Neutrophil (primary cell): Measurements from ENCODE around the gene PPIL3.

Experiments used
- H3K27ac ChIP-seq: fragments of 200-600 bp; sonication (generic); 2 replicates; pipeline ENCODE4 v1.5.1; 2016; ENCODE audit warnings: mild to moderate bottlenecking, moderate library complexity
- H3K27me3 ChIP-seq: fragments of 200-600 bp; sonication (generic); 2 replicates; pipeline ENCODE4 v1.6.0; 2016; ENCODE audit warnings: mild to moderate bottlenecking
- H3K36me3 ChIP-seq: fragments of 200-600 bp; sonication (generic); 2 replicates; pipeline ENCODE4 v1.5.1; 2017
- H3K4me1 ChIP-seq, 2 experiments: fragments of 200-600 bp in 1 of 2; sonication (generic) in 1 of 2; 1 replicate in 1 of 2; 2 replicates in 1 of 2; pipeline versions ENCODE4 v1.5.1 to v1.6.1; 2013 to 2016; ENCODE audit warnings: low read depth in 1 of 2, low read length in 1 of 2, mild to moderate bottlenecking in 1 of 2, moderate library complexity in 1 of 2; ENCODE audit not compliant: control insufficient read depth in 1 of 2, insufficient read depth in 1 of 2
- H3K4me3 ChIP-seq, 2 experiments: fragments of 200-600 bp in 1 of 2; sonication (generic) in 1 of 2; 1 replicate in 1 of 2; 2 replicates in 1 of 2; pipeline ENCODE4 v1.5.1; 2013 to 2016; ENCODE audit warnings: low read depth in 1 of 2, low read length in 1 of 2, mild to moderate bottlenecking in 1 of 2, moderate library complexity in 1 of 2
- H3K9me3 ChIP-seq: fragments of 200-600 bp; sonication (generic); 2 replicates; pipeline ENCODE4 v1.5.1; 2016
- TF ChIP-seq, protein P1 (sequence below): fragments of 200-600 bp; sonication (generic); IDR thresholded peaks from 2 replicates; pipeline ENCODE4 v1.5.1; 2016; ENCODE audit warnings: antibody characterized with exemption

PPIL3 gene

DNA sequence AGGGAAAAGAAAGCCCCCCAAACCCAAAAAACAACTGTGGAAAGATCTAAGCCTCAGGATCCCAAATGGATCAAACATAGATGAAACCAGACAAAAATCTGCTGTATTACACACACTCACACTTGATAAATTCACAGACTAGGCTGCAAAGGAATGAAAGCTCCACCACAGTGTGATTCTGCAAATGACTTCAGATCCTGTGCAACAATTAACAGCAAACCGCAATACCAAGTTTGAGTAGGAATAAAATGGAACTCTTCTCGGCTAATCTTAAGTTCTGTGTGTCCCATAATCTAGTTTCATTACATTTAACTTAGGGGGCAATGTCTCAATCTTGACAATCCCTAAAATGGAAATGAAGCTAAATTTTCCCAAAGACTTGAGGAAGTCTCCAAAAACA is 36.3 kb downstream of the PPIL3 start:
- Histone ChIP-seq H3K4me1 (no peaks in the 10 kb centered on the region), H3K27ac (no peak overlapping the region), H3K27me3 (no peaks in the 10 kb centered on the region), H3K9me3 (no peaks in the 10 kb centered on the region), H3K4me3 (no peak overlapping the region), H3K36me3 (peaks cover 76% of the 10 kb centered on the region)
- TF ChIP-seq, protein P1, sequence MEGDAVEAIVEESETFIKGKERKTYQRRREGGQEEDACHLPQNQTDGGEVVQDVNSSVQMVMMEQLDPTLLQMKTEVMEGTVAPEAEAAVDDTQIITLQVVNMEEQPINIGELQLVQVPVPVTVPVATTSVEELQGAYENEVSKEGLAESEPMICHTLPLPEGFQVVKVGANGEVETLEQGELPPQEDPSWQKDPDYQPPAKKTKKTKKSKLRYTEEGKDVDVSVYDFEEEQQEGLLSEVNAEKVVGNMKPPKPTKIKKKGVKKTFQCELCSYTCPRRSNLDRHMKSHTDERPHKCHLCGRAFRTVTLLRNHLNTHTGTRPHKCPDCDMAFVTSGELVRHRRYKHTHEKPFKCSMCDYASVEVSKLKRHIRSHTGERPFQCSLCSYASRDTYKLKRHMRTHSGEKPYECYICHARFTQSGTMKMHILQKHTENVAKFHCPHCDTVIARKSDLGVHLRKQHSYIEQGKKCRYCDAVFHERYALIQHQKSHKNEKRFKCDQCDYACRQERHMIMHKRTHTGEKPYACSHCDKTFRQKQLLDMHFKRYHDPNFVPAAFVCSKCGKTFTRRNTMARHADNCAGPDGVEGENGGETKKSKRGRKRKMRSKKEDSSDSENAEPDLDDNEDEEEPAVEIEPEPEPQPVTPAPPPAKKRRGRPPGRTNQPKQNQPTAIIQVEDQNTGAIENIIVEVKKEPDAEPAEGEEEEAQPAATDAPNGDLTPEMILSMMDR: no peak

- no peaks in the 10 kb centered on the region for H3K9me3 ChIP-seq
- H3K27ac ChIP-seq: peak overlapping the region; percentile 30
- peaks cover 66% of the 10 kb centered on the region for H3K36me3 ChIP-seq
- H3K4me3 ChIP-seq: no peak overlapping the region
- H3K4me1 ChIP-seq: no peaks in the 10 kb centered on the region
- H3K27me3 ChIP-seq: no peaks in the 10 kb centered on the region
- TF ChIP-seq, protein P1: no peak
Observed at GRCh38 chr2:200851398-200852248, 37.3 kb downstream of the PPIL3 start.

DNA sequence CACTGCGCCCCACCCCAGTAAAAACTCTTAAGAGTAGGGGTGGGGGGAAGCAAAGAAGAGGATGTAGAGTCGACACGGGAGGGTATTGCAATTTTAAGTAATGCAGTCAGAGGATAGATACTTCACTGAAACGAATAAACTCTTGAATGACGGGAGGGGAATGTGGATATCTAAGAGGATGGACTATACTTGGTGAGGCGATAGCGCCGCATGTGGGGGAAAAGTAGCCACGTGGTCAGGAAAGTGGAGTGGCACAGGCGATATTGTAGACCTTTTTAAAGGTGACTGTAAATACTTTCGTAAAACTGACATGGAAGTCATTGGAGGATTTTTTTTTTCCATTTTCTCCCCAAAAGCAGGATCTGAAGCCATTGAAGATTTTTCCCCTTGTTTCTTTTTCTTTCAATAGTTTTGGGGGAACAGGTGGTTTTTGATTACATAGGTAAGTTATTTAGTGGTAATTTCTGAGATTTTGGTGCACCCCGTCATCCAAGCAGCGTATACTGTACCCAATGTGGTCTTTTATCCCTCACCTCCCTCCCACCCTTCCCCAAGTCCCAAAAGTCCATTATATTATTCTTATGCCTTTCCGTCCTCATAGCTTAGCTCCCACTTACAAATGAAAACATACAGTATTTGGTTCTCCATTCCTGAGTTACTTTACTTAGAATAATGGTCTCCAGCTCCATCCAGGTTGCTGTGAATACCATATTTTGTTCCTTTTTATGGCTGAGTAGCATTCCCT is 38.2 kb downstream of the PPIL3 start:
- Histone ChIP-seq H3K27ac (peak overlapping the region; percentile 30), H3K36me3 (peaks cover 57% of the 10 kb centered on the region), H3K4me3 (no peak overlapping the region), H3K9me3 (no peaks in the 10 kb centered on the region), H3K27me3 (no peaks in the 10 kb centered on the region), H3K4me1 (no peaks in the 10 kb centered on the region)
- TF ChIP-seq, protein P1: no peak

DNA sequence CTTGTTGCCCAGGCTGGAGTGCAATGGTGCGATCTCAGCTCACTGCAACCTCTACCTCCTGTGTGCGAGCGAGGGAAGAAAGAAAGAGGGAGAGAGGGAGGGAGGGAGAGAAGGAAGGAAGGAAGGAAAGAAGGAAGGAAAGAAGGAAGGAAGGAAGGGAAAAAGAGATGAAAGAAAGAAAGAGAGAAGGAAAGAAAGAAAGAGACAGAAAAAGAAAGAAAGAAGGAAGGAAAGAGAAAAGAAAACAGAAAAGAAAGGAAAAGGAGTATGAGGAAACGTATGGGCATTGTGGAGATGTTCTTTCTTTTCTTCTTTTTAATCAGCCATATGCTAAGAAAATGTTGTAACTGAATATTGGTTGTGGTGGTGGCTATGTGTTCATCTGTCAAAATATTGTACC is 40.9 kb downstream of the PPIL3 start:
- H3K36me3 ChIP-seq: peaks cover 29% of the 10 kb centered on the region

DNA sequence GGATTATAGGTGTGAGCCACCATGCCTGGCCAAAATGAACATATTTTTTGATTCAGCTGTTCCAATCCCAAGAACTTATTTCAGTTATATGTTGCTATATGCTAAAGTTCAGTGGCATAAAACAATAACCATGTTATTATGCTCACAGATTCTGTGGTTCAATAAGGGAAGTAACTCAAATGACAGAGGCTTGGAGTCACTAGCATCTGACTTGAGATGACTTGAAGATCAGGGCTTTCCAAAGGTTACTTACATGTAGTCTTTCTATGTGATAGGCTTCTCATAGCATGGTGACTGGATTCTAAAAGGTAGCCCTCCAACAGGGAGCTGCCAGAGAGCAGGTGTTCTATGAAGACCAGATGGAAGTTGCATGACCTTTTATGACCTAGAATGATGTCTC is 41.6 kb downstream of the PPIL3 start:
- TF ChIP-seq, protein P1: no peak
- H3K9me3 ChIP-seq: no peaks in the 10 kb centered on the region

More for the DNA sequence above, 40.9 kb downstream of the PPIL3 start:
- no peak overlapping the region for H3K4me3 ChIP-seq
- no peaks in the 10 kb centered on the region for H3K9me3 ChIP-seq
- TF ChIP-seq, protein P1: no peak
- H3K27ac ChIP-seq: no peak overlapping the region
- no peaks in the 10 kb centered on the region for H3K27me3 ChIP-seq
- H3K4me1 ChIP-seq: no peaks in the 10 kb centered on the region

More for the DNA sequence above, 41.6 kb downstream of the PPIL3 start:
- Histone ChIP-seq H3K27me3 (no peaks in the 10 kb centered on the region), H3K4me3 (no peak overlapping the region), H3K4me1 (no peaks in the 10 kb centered on the region), H3K27ac (no peak overlapping the region), H3K36me3 (peaks cover 23% of the 10 kb centered on the region)
